GM12874 (cell line): ENCODE data around the gene MAPK1.

ENCODE experiments used
- CTCF ChIP-seq: IDR thresholded peaks from 2 replicates; pipeline ENCODE4 v1.5.1; 2011; ENCODE audit warnings: low read depth, mild to moderate bottlenecking, control low read depth, low read length, moderate library complexity; ENCODE audit not compliant: insufficient read depth

MAPK1 gene

DNA sequence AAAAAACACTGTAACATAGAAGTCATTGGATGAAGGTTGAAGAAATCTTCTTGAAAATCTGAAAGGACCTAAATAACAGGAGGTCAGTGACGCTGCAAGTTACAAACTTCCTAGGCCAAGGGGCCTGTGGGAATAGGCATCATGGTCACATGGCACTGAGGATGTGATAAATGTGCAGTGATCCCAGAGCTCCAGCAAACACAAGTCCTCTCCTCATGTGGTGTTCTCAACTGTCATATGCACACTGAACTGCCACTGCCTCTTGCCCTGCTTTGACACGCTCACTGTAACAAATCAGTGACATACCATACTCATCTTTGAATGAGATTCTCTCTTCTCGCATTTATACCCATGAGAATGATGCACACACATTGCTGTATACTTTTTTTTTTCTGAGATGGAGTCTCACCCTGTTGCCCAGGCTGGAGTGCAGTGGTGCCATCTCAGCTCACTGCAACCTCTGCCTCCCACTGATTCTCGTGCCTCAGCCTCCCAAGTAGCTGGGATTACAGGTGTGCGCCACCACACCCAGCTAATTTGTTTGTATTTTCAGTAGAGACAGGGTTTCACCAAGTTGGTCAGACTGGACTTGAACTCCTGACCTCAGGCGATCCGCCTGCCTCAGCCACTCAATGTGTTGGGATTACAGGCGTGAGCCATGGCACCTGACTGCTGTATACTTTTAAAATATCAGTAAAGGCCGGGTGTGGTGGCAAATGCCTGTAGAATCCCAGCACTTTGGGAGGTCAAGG lies 66.7 kb downstream of the MAPK1 start:
- no peak for TF ChIP-seq CTCF

DNA sequence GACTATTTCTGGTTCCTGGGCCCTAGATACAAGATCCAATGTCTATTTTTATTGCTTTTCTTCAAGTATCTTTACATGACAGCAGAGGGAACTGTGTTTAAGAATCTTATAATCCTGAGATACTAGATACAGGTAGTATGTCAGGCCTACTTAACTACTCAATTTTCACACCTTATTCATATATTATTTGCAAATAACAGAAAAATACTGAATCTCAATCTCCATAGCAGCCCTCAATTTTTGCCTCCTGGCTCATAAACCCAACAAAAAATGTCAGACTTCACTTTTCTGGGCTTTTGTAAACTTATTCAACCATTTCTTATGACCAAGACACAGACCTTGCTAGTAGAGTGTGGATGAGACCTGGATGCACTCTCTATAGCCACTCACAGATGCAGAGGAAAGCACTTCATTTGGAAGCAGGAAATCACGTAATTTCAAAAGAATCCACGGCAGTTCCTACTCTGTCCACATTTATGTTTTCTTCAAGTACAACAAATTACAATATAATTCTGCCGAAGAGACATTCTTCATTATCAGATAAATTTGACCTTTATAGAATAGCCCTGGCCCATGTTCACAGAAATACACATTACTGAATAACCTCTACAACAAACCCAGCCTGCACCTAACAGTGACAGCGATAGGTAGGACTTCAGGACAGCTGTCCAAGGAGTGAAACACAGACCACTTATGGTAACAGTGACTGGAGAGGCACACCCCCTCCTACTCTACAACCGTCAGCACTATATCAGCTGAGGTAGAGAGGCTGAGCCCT lies 69.8 kb downstream of the MAPK1 start:
- no peak for TF ChIP-seq CTCF

- TF ChIP-seq CTCF: no peak
Observed at GRCh38 chr22:21796863-21797262, 70.6 kb downstream of the MAPK1 start.

- TF ChIP-seq CTCF: no peak
Observed at GRCh38 chr22:21796231-21796630, 71.2 kb downstream of the MAPK1 start.

- no peak for TF ChIP-seq CTCF
Observed at GRCh38 chr22:21791635-21792625, 75.5 kb downstream of the MAPK1 start.

- no peak for TF ChIP-seq CTCF
Observed at GRCh38 chr22:21790359-21790758, 77.1 kb downstream of the MAPK1 start.

DNA sequence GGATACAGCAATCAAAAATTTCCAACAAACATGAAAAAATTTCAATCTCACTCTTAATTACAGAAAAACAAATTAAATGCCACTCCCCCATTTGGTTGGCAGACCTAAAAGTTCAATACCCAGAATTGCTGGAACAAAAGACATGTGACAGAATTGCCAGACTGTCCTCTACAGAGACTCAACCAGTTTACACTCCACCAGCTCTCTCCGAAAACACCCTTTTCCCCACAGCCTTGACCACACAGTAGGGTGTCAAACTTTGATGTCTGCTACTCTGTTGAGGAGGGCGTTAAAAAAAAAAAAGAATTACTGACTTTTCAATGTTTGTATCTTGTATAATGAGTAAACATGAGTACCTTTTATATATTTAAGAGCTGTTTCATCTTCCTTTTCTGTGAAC lies 87.2 kb downstream of the MAPK1 start:
- TF ChIP-seq CTCF: no peak
